A549 (cell line): ENCODE data around the gene E4F1.

ENCODE experiments used
- CEBPB ChIP-seq, 2 experiments: fragments of >200 bp in 1 of 2; sonication (Bioruptor Twin) in 1 of 2; formaldehyde crosslinking in 1 of 2; IDR thresholded peaks; 2 replicates each; pipeline ENCODE4 v1.6.1; 2012 to 2016
- CTCF ChIP-seq: fragments of >200 bp; sonication (Bioruptor Twin); formaldehyde crosslinking; IDR thresholded peaks from 3 replicates; pipeline ENCODE4 v1.5.1; 2016
- EP300 ChIP-seq, 2 experiments: fragments of >200 bp; sonication (Bioruptor Twin); formaldehyde crosslinking; IDR thresholded peaks; 2 replicates in 1 of 2; 3 replicates in 1 of 2; pipeline ENCODE4 v1.6.1; 2016 to 2017
- JUN ChIP-seq, 2 experiments: fragments of >200 bp; sonication (Bioruptor Twin); formaldehyde crosslinking; IDR thresholded peaks; 2 replicates in 1 of 2; 3 replicates in 1 of 2; pipeline ENCODE4 v1.6.1; 2016 to 2017
- POLR2A ChIP-seq: IDR thresholded peaks from 2 replicates; pipeline ENCODE4 v1.6.1; 2012; ENCODE audit warnings: mild to moderate bottlenecking, low read length
- USF2 ChIP-seq: fragments of 450-650 bp; IDR thresholded peaks from 2 replicates; pipeline ENCODE4 v1.6.1; 2014; ENCODE audit warnings: antibody characterized with exemption

DNA sequence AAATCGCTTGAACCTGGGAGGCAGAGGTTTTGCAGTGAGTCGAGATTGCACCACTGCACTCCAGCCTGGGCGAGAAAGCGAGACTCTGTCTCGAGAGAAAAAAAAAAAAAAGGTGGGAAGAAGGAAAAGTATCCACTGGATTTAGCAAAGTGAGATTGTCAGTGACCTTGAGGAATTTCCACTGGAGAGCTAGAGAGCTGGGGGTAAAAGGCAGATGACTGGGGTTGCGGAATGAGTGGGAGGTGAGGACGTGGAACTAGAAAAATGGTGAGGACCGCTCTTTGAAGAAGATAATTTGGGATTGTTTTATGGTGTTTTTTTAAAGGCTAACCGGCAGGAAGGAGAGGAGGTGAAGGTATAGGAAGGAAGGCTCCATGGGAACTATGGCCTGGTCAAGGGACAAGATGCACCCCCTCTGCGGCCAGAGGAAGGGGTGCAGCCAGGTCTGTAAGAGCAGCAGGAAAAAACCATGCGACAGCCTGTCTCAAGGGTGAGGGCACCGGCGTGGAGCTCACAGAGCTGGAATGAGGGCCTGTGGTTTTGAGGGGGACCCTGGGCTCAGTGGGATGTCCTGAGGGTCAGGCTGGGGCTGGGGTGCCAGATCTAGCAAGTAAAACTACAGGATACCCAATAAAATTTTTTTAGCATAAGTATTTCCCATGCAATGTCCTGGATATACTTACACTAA is 18.8 kb upstream of the E4F1 start:
- TF ChIP-seq CEBPB (IDR thresholded peaks at IDR 0.05) (no peak), USF2 (no peak), JUN (IDR thresholded peaks at IDR 0.05) (no peak), POLR2A (no peak), EP300 (IDR thresholded peaks at IDR 0.05) (no peak), CTCF (no peak)
